Tibial nerve (tissue), 4 donors: ENCODE data around the gene FAM136A. TPM values are rescaled to one million over a fixed set of nuclear protein-coding genes. Genes with fewer than 3 reads are reported as not detected.

Source experiments
- DNase-seq, 2 donors: peaks; one replicate each; pipeline ENCODE4 v3.0.0-alpha.2; 2019; ENCODE audit warnings: low spot score in 2 of 2
- H3K27ac ChIP-seq, 4 donors: fragments of 200-600 bp; sonication (generic) in 3 of 4; one replicate each; pipeline ENCODE4 v1.5.1; 2017 to 2019; ENCODE audit warnings: mild to moderate bottlenecking in 1 of 4
- H3K27me3 ChIP-seq, 2 donors: fragments of 200-600 bp; sonication (generic) in 1 of 2; one replicate each; pipeline versions ENCODE4 v1.5.1 to v1.6.0; 2017 to 2019
- H3K36me3 ChIP-seq, 3 donors: fragments of 200-600 bp; sonication (generic); one replicate each; pipeline ENCODE4 v1.5.1; 2018 to 2019
- H3K4me1 ChIP-seq, 4 donors: fragments of 200-600 bp; sonication (generic) in 3 of 4; one replicate each; pipeline ENCODE4 v1.5.1; 2017 to 2019
- H3K4me3 ChIP-seq, 4 donors: fragments of 200-600 bp; sonication (generic) in 3 of 4; one replicate each; pipeline ENCODE4 v1.5.1; 2017 to 2019; ENCODE audit warnings: mild to moderate bottlenecking in 1 of 4, moderate library complexity in 1 of 4
- H3K9me3 ChIP-seq, 4 donors: fragments of 200-600 bp; sonication (generic) in 3 of 4; one replicate each; pipeline ENCODE4 v1.5.1; 2017 to 2019
- CTCF ChIP-seq, 5 experiments: fragments of 200-600 bp in 3 of 5; fragments of 450-650 bp in 2 of 5; sonication (generic) in 3 of 5; IDR thresholded peaks; one replicate each; pipeline ENCODE4 v1.5.1; 2016 to 2019; ENCODE audit warnings: antibody characterized with exemption in 5 of 5, mild to moderate bottlenecking in 3 of 5, moderate library complexity in 2 of 5
- EP300 ChIP-seq, 2 donors: sonication (generic); formaldehyde crosslinking; IDR thresholded peaks; one replicate each; pipeline ENCODE4 v1.6.1; 2017; ENCODE audit warnings: antibody characterized with exemption in 2 of 2, mild to moderate bottlenecking in 1 of 2
- POLR2A ChIP-seq, 2 donors: fragments of 450-650 bp; IDR thresholded peaks; one replicate each; pipeline ENCODE4 v1.6.1; 2017; ENCODE audit warnings: antibody characterized with exemption in 2 of 2, mild to moderate bottlenecking in 2 of 2, moderate library complexity in 2 of 2
- WGBS, 2 donors: methylation state at CpG; one replicate each; pipeline ENCODE4 v1.1.5; 2018; 5-methylcytosine and 5-hydroxymethylcytosine counted together
- small RNA-seq: library from RNA; depleted of rRNA; stranded (forward); fragments of <200 nt; gene quantifications from one replicate; pipeline ENCODE3, GENCODE V24; 2016
- total RNA-seq, 4 donors: library from RNA; depleted of rRNA; stranded (reverse); fragments of >200 nt; gene quantifications; one replicate each; pipeline ENCODE4 v1.1.0, GENCODE V29; 2016

The FAM136A gene
- total RNA-seq, 4 donors from 2014 or later: 8.2 to 18.3 (median 13.5) TPM

- no peak for DNase-seq
- whole genome bisulfite sequencing, 2 donors: 85 to 86% methylated on average over 16 of the region's 16 CpGs
- Histone ChIP-seq H3K27ac (no peak overlapping the region), H3K4me3 (no peak overlapping the region), H3K27me3 (no peaks in the 10 kb centered on the region), H3K4me1 (peaks cover 0 to 20% (median 8%) of the 10 kb centered on the region in 4 donors), H3K36me3 (no peaks in the 10 kb centered on the region), H3K9me3 (no peaks in the 10 kb centered on the region)
- TF ChIP-seq EP300 (IDR thresholded peaks at IDR 0.05) (no peak), CTCF (IDR thresholded peaks at IDR 0.05) (no peak), POLR2A (IDR thresholded peaks at IDR 0.05) (no peak)
Measured at GRCh38 chr2:70250434-70250833, 51.4 kb downstream of the FAM136A start.

GRCh38 chr2:70248181-70248847, 53.6 kb downstream of the FAM136A start, which contains the start of gene TIA1:
Gene TIA1 (minus strand): TSS chr2:70248628. CDS start chr2:70248430, 198 bp downstream.
- Histone ChIP-seq H3K27me3 (no peaks in the 10 kb centered on the region), H3K4me1 (peaks cover 0 to 40% (median 12%) of the 10 kb centered on the region in 4 donors), H3K9me3 (no peaks in the 10 kb centered on the region), H3K27ac (peak within 1 kb of the TSS; percentile 91 to 99 (median 96)), H3K4me3 (peak within 1 kb of the TSS; percentile 73 to 92 (median 80)), H3K36me3 (no peaks in the 10 kb centered on the region)
- WGBS, 2 donors: 1 to 3% methylated on average over 33 to 34 of the region's 47 CpGs
- DNase-seq: peak; percentile 95 to 97
- TF ChIP-seq POLR2A (IDR thresholded peaks at IDR 0.05): peak; percentile 28 to 83
- peak in 1 of 2 donors; percentile 89 for TF ChIP-seq EP300 (IDR thresholded peaks at IDR 0.05)
- peak in 2 of 5 experiments; percentile 10 to 30 for TF ChIP-seq CTCF (IDR thresholded peaks at IDR 0.05)

GRCh38 chr2:70247364-70248180, 54.3 kb downstream of the FAM136A start:
- H3K36me3 ChIP-seq: no peaks in the 10 kb centered on the region
- WGBS, 2 donors: 0 to 1% methylated on average over 20 of the region's 20 CpGs
- TF ChIP-seq CTCF (IDR thresholded peaks at IDR 0.05): no peak
- TF ChIP-seq EP300 (IDR thresholded peaks at IDR 0.05): no peak
- no peak for TF ChIP-seq POLR2A (IDR thresholded peaks at IDR 0.05)

More at GRCh38 chr2:70247364-70248180, 54.3 kb downstream of the FAM136A start:
- no peaks in the 10 kb centered on the region for H3K9me3 ChIP-seq
- peak overlapping the region; percentile 91 to 99 (median 96) for H3K27ac ChIP-seq
- H3K27me3 ChIP-seq: no peaks in the 10 kb centered on the region
- peaks cover 0 to 47% (median 12%) of the 10 kb centered on the region in 4 donors for H3K4me1 ChIP-seq
- peak overlapping the region; percentile 73 to 92 (median 80) for H3K4me3 ChIP-seq
- no peak for DNase-seq

Small RNAs within 50 kb of the gene (small RNA-seq; reads per million reads assigned to genes)
- not detected for gene AC016700.2
- gene MIR1285-2: not detected

Other genes with a start within 250 kb of the FAM136A start
- 100 to 1,000 TPM; 157 to 203 (median 188) TPM for gene PCBP1, start 214.6 kb downstream of the FAM136A start, total RNA-seq
- 10 to 100 TPM; 14.4 to 18.6 (median 16.1) TPM for gene C2orf42, start 111.0 kb downstream of the FAM136A start, total RNA-seq
- 100 to 1,000 TPM in 2 of 4 donors, 10 to 100 TPM in 2; 74.1 to 141 (median 106) TPM for gene TIA1, start 53.4 kb downstream of the FAM136A start, total RNA-seq
- gene PCYOX1, start 43.9 kb downstream of the FAM136A start, total RNA-seq: 10 to 100 TPM; 22.8 to 62.7 (median 54.3) TPM
- gene SNRPG, start 8.3 kb downstream of the FAM136A start, total RNA-seq: 100 to 1,000 TPM in 2 of 4 donors, 10 to 100 TPM in 2; 47.7 to 129 (median 87.5) TPM